Mucosa of rectum (tissue), 2 donors: ENCODE results near the gene EGFLAM.
"Not testable (repeated sequence)": the region's sequence is repeated elsewhere in the genome, so short reads cannot be mapped to it uniquely, and the experiment has no call there.

Experiments used
- H3K27ac ChIP-seq, 2 donors: one replicate each; pipeline ENCODE4 v1.7.0; 2013; ENCODE audit warnings: inconsistent platforms in 2 of 2, low read depth in 2 of 2, low read length in 2 of 2
- H3K27me3 ChIP-seq, 2 donors: one replicate each; pipeline ENCODE4 v1.7.0; 2013; ENCODE audit warnings: low read length in 2 of 2; ENCODE audit not compliant: control insufficient read depth in 2 of 2, insufficient read depth in 2 of 2
- H3K36me3 ChIP-seq, 2 donors: one replicate each; pipeline ENCODE4 v1.7.0; 2013; ENCODE audit warnings: low read length in 2 of 2; ENCODE audit not compliant: control insufficient read depth in 2 of 2, insufficient read depth in 2 of 2
- H3K4me1 ChIP-seq, 2 donors: one replicate each; pipeline ENCODE4 v1.7.0; 2013; ENCODE audit warnings: low read length in 2 of 2, mild to moderate bottlenecking in 1 of 2; ENCODE audit not compliant: control insufficient read depth in 2 of 2, insufficient read depth in 2 of 2
- H3K4me3 ChIP-seq, 2 donors: one replicate each; pipeline ENCODE4 v1.7.0; 2013; ENCODE audit warnings: low read length in 2 of 2
- H3K9ac ChIP-seq, 2 donors: one replicate each; pipeline ENCODE4 v1.7.0; 2013; ENCODE audit warnings: low read length in 2 of 2, low read depth in 1 of 2, mild to moderate bottlenecking in 1 of 2
- H3K9me3 ChIP-seq, 2 donors: one replicate each; pipeline ENCODE4 v1.7.0; 2013; ENCODE audit warnings: low read length in 2 of 2; ENCODE audit not compliant: control insufficient read depth in 2 of 2
- donor health status: healthy.
- donor health status: Normal muscosa, but diverticular disease.

EGFLAM gene

DNA sequence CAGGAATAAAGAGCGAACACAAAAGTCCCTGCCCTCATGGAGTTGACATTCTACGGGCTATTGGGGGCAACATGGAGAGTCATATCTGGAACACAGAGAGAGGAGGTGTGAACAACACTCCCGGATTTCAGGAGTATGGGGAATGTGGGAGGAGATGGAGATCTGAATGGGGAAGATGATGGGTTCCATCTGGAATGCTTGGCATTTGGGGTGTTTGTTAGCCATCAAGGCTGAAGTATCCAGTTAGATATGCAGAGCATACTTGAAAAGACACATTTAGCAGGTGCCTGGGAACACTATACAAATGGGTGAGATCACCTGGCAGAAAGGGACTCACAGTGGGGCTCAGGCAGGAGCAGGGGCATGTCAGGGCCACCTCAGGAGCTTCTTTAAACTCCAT is 61.1 kb downstream of the EGFLAM start:
- no peak overlapping the region for H3K4me3 ChIP-seq
- H3K27ac ChIP-seq = no peak overlapping the region
- no peaks in the 10 kb centered on the region for H3K9me3 ChIP-seq
- H3K9ac ChIP-seq = no peak overlapping the region
- H3K4me1 ChIP-seq = no peaks in the 10 kb centered on the region
- H3K36me3 ChIP-seq = no peaks in the 10 kb centered on the region
- peaks cover 0 to 2% of the 10 kb centered on the region in 2 donors for H3K27me3 ChIP-seq

DNA sequence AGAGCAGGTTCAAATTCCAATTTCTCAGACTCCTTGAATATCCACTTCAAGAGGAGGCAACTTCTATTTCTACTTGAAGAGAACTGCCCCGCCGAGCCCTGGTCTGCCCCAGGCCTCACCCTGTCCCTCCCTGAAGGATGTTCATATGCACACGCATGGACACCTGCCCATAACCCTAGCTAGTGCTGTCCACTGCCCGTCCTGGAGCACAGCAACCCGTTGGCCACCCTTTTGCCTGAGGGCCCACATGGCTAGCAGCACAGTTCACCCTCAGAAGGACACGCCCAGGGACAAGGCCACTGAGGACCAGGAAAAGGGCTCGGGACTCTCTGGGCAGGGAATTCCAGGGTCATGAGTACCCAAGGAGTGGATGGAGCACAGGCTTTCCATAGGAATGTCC is 63.6 kb downstream of the EGFLAM start:
- Histone ChIP-seq H3K4me1 (no peaks in the 10 kb centered on the region), H3K4me3 (no peak overlapping the region), H3K9ac (no peak overlapping the region), H3K9me3 (no peaks in the 10 kb centered on the region), H3K27ac (no peak overlapping the region), H3K36me3 (no peaks in the 10 kb centered on the region), H3K27me3 (peaks cover 0 to 2% of the 10 kb centered on the region in 2 donors)

- H3K9ac ChIP-seq = no peak overlapping the region
- no peaks in the 10 kb centered on the region for H3K9me3 ChIP-seq
- peaks cover 0 to 2% of the 10 kb centered on the region in 2 donors for H3K27me3 ChIP-seq
- H3K4me3 ChIP-seq = no peak overlapping the region
- H3K36me3 ChIP-seq = no peaks in the 10 kb centered on the region
- no peaks in the 10 kb centered on the region for H3K4me1 ChIP-seq
- no peak overlapping the region for H3K27ac ChIP-seq
Measured at GRCh38 chr5:38323645-38324295, 65.4 kb downstream of the EGFLAM start.

DNA sequence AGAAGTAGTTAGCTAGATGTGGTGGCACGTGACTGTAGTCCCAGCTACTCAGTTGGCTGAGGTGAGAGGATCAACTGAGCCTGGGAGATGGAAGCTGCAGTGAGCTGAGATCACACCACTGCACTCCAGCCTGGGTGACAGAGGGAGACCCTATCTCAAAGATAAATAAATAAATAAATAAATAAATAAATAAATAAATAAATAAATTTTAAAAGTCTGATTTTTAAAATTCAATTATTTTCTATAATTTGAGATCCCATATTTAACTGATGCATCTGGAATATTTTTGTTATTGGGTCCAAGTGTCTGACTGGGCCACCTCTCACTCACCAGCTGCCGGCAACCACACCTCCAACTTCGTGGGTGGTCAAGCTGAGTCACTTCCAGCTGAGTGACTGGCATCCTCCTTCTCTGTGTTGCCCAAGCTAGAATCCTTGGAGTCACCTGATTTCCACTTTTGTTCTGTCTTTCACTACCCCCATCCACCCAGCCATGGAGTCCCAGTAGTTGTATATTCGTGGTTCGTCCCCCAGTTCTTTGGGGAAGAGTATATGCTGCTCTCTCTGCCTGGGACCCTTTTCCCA is 70.9 kb downstream of the EGFLAM start:
- no peak overlapping the region for H3K9ac ChIP-seq
- no peaks in the 10 kb centered on the region for H3K4me1 ChIP-seq
- H3K27me3 ChIP-seq = no peaks in the 10 kb centered on the region
- no peak overlapping the region for H3K27ac ChIP-seq
- no peak overlapping the region for H3K4me3 ChIP-seq
- no peaks in the 10 kb centered on the region for H3K36me3 ChIP-seq
- H3K9me3 ChIP-seq = no peaks in the 10 kb centered on the region

DNA sequence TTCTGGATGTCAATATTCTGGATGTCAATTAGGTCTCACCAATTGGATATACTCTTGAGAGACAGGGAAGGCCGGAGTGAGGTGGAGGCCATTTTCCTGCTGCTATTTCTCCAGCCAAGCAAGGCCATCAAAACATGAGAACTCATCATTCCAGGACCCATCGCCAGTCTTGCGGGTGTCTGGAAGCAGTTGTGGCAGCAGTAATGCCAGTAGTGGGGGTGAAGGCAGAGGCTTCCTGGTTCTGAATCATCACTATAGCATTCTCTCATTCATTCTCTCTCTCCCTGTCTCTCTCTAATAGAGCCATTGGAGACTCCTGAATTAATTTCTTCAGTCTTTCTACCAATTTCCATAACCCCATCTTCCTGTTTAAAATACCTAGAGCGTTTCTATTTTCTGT is 71.8 kb downstream of the EGFLAM start:
- Histone ChIP-seq H3K9me3 (no peaks in the 10 kb centered on the region), H3K27me3 (no peaks in the 10 kb centered on the region), H3K4me3 (no peak overlapping the region), H3K4me1 (no peaks in the 10 kb centered on the region), H3K27ac (no peak overlapping the region), H3K36me3 (no peaks in the 10 kb centered on the region), H3K9ac (no peak overlapping the region)

GRCh38 chr5:38331831-38332230 is 73.5 kb downstream of the EGFLAM start:
- H3K4me3 ChIP-seq = no peak overlapping the region
- no peak overlapping the region for H3K9ac ChIP-seq
- no peaks in the 10 kb centered on the region for H3K4me1 ChIP-seq
- H3K27me3 ChIP-seq = no peaks in the 10 kb centered on the region
- H3K27ac ChIP-seq = no peak overlapping the region
- no peaks in the 10 kb centered on the region for H3K9me3 ChIP-seq
- no peaks in the 10 kb centered on the region for H3K36me3 ChIP-seq

DNA sequence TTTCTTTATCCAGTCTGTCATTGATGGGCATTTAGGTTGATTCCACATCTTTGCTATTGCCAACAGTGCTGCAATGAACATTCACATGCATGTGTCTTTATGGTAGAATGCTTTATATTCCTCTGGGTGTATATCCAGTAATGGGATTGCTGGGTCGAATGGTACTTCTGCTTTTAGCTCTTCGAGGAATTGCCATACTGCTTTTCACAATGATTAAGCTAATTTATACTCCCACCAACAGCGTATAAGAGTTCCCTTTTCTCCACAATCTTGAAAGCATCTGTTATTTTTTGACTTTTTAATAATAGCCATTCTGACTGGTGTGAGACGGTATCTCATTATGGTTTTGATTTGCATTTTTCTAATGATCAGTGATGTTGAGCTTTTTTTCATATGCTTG is 74.8 kb downstream of the EGFLAM start:
- not testable (repeated sequence) for H3K36me3 ChIP-seq, H3K27ac ChIP-seq, H3K9ac ChIP-seq, H3K9me3 ChIP-seq, H3K4me1 ChIP-seq, H3K27me3 ChIP-seq, H3K4me3 ChIP-seq

GRCh38 chr5:38338455-38338854 is 80.1 kb downstream of the EGFLAM start:
- Histone ChIP-seq H3K4me1 (no peaks in the 10 kb centered on the region), H3K4me3 (no peak overlapping the region), H3K27ac (no peak overlapping the region), H3K36me3 (no peaks in the 10 kb centered on the region), H3K9me3 (no peaks in the 10 kb centered on the region), H3K9ac (no peak overlapping the region), H3K27me3 (no peaks in the 10 kb centered on the region)

- Histone ChIP-seq H3K4me1 (no peaks in the 10 kb centered on the region), H3K9me3 (no peaks in the 10 kb centered on the region), H3K27me3 (no peaks in the 10 kb centered on the region), H3K36me3 (no peaks in the 10 kb centered on the region), H3K9ac (no peak overlapping the region), H3K4me3 (no peak overlapping the region), H3K27ac (no peak overlapping the region)
Measured at GRCh38 chr5:38339446-38339845, 81.1 kb downstream of the EGFLAM start.

GRCh38 chr5:38341056-38341455 is 82.7 kb downstream of the EGFLAM start:
- no peak overlapping the region for H3K27ac ChIP-seq
- H3K36me3 ChIP-seq = no peaks in the 10 kb centered on the region
- H3K4me1 ChIP-seq = no peaks in the 10 kb centered on the region
- no peak overlapping the region for H3K9ac ChIP-seq
- H3K4me3 ChIP-seq = no peak overlapping the region
- no peaks in the 10 kb centered on the region for H3K27me3 ChIP-seq
- no peaks in the 10 kb centered on the region for H3K9me3 ChIP-seq
